GM10847 (cell line): ENCODE measurements around the gene RHOXF2.

ENCODE experiments used
- POLR2A ChIP-seq: IDR thresholded peaks from 2 replicates; pipeline ENCODE4 v1.6.1; 2011; ENCODE audit not compliant: insufficient read length; ENCODE audit errors: extremely low read depth

Gene RHOXF2

GRCh38 chrX:120205816-120206753 is 47.7 kb downstream of the RHOXF2 start:
- no peak for TF ChIP-seq POLR2A

DNA sequence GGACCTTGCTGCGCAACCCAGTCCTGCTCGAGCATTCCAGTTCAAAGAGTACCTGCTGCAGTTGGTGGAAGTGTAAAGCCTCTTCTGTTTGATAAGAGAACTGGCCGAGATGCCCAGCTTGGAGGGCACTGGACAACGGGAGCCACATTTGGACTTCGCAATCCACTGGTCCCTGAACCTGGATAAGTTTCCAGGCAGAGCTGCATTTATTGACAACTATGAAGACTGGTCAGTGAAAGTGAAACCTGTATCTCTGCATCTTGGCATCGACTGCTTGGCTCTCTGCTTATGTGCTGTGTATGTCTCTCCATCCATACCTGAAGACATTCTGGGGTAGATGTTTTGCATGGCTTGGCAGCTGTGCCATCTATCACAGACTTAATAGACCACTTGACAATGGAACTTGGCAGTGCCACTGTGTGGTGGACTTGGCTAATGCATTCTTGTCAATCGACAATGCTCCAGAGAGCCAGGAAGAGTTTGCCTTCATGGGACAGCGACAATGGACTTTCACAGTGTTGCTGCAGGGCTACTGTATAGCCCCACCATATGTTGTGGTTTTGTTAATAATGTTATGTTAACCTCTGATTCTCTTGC is 48.7 kb downstream of the RHOXF2 start:
- TF ChIP-seq POLR2A, result no peak

- no peak for TF ChIP-seq POLR2A
These were observed 55.2 kb downstream of the RHOXF2 start for GRCh38 chrX:120213438-120214265.
